GM12865 (cell line): ENCODE results near the gene GDF15.
A peak's percentile ranks its signal among the peaks of the same experiment; 100 is the strongest.

Source experiments
- DNase-seq: peaks from one replicate; pipeline ENCODE4 v3.0.0; 2010; ENCODE audit warnings: low read depth
- H3K4me3 ChIP-seq: 2 replicates; pipeline ENCODE4 v1.5.1; 2011; ENCODE audit warnings: mild to moderate bottlenecking, low read depth, low read length, control low read depth
- CTCF ChIP-seq: IDR thresholded peaks from 2 replicates; pipeline ENCODE4 v1.5.1; 2011; ENCODE audit warnings: low read length, control low read depth, low read depth, inconsistent platforms; ENCODE audit not compliant: insufficient read depth; ENCODE audit errors: missing control alignments

Gene GDF15

GRCh38 chr19:18433015-18433691, 47.2 kb downstream of the GDF15 start:
- peak; percentile 86 for DNase-seq
- TF ChIP-seq CTCF: no peak
- H3K4me3 ChIP-seq: peak overlapping the region; percentile 88

GRCh38 chr19:18433735-18434398, 47.9 kb downstream of the GDF15 start:
- no peak for TF ChIP-seq CTCF
- DNase-seq: no peak
- peak overlapping the region; percentile 59 for H3K4me3 ChIP-seq

GRCh38 chr19:18434411-18435175, 48.6 kb downstream of the GDF15 start:
- H3K4me3 ChIP-seq: peak overlapping the region; percentile 59; the same call in 1 of the 2 replicates
- DNase-seq: no peak
- no peak for TF ChIP-seq CTCF

GRCh38 chr19:18435178-18435841, 49.4 kb downstream of the GDF15 start:
- TF ChIP-seq CTCF: no peak
- DNase-seq: no peak
- no peak overlapping the region for H3K4me3 ChIP-seq

- H3K4me3 ChIP-seq: peak overlapping the region; percentile 63
- no peak for DNase-seq
- TF ChIP-seq CTCF: no peak
Observed at GRCh38 chr19:18435842-18436670, 50.1 kb downstream of the GDF15 start.

- peak; percentile 93 for DNase-seq
- TF ChIP-seq CTCF: no peak
Observed at GRCh38 chr19:18436671-18437490, 50.9 kb downstream of the GDF15 start.

More at GRCh38 chr19:18436671-18437490, 50.9 kb downstream of the GDF15 start:
- H3K4me3 ChIP-seq: peak overlapping the region; percentile 63
